Effector memory CD4-positive, alpha-beta T cell (primary cell): ENCODE data around the gene CHST15.

Experiments used
- DNase-seq, 3 donors: peaks; one replicate each; pipeline ENCODE4 v3.0.0-alpha.2; 2020
- H3K27ac ChIP-seq: 2 replicates; pipeline ENCODE4 v1.7.0; 2013; ENCODE audit warnings: mild to moderate bottlenecking, low read length, moderate library complexity; ENCODE audit not compliant: insufficient read depth, poor library complexity, severe bottlenecking
- H3K27me3 ChIP-seq: replicated peaks from 2 replicates; pipeline ENCODE4 v1.7.0; 2013; ENCODE audit warnings: mild to moderate bottlenecking, low read length; ENCODE audit not compliant: insufficient read depth, control insufficient read depth, poor library complexity, severe bottlenecking
- H3K36me3 ChIP-seq: 2 replicates; pipeline ENCODE4 v1.7.0; 2013; ENCODE audit warnings: mild to moderate bottlenecking, low read length, moderate library complexity; ENCODE audit not compliant: control insufficient read depth, insufficient read depth
- H3K4me1 ChIP-seq: 2 replicates; pipeline ENCODE4 v1.7.0; 2013; ENCODE audit warnings: low read length, mild to moderate bottlenecking; ENCODE audit not compliant: control insufficient read depth, insufficient read depth, poor library complexity, severe bottlenecking
- H3K4me3 ChIP-seq: 2 replicates; pipeline ENCODE4 v1.7.0; 2013; ENCODE audit warnings: low read length, low read depth, mild to moderate bottlenecking; ENCODE audit not compliant: insufficient read depth, poor library complexity, severe bottlenecking
- H3K9me3 ChIP-seq: 2 replicates; pipeline ENCODE4 v1.7.0; 2013; ENCODE audit warnings: mild to moderate bottlenecking, low read length, moderate library complexity; ENCODE audit not compliant: control insufficient read depth

Gene CHST15

DNA sequence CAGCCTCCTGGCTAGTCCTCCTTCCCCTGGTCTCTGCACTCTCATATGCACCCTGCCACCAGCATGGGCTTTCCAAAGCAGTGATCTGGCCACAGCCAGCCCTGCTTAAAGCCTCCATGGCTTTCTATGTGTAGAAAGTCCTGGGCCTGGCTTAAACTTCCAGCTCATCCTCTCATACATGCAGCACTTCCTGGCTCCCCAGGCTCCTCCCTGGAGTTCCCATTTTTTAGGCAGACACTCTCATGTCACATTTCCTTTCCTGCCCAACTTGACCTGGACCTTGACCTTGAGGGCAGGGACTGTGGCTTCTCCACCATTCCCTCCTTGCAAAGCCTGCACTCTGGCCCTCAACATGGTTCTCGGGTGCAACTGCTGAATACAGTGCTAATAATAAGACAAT, 79.5 kb downstream of the CHST15 start:
- H3K9me3 ChIP-seq: no peaks in the 10 kb centered on the region
- H3K27ac ChIP-seq: no peak overlapping the region
- no peak overlapping the region for H3K4me3 ChIP-seq
- DNase-seq: no peak
- no peaks in the 10 kb centered on the region for H3K36me3 ChIP-seq
- no peaks in the 10 kb centered on the region for H3K4me1 ChIP-seq
- H3K27me3 ChIP-seq: no peaks in the 10 kb centered on the region

DNA sequence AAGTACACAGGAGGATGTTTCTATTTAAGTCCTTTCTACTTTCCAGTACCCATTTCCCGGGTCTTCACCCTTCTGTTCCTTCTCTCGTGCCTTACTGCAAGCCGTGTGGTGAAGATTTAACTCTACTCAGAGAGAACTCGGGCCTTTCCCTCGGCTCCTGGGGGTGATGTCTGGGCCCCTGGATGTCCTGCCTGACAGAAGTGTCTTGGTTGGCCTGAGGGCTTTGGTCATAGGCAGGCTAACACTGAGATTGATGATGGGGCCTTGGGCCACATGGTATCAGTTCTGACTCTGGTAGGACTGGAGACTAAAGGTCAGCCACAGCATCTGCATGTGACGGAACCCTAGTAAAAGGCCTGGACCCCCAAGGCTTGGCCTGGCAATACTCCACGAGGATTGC, 80.4 kb downstream of the CHST15 start:
- Histone ChIP-seq H3K36me3 (no peaks in the 10 kb centered on the region), H3K27ac (no peak overlapping the region)
- DNase-seq: no peak

DNA sequence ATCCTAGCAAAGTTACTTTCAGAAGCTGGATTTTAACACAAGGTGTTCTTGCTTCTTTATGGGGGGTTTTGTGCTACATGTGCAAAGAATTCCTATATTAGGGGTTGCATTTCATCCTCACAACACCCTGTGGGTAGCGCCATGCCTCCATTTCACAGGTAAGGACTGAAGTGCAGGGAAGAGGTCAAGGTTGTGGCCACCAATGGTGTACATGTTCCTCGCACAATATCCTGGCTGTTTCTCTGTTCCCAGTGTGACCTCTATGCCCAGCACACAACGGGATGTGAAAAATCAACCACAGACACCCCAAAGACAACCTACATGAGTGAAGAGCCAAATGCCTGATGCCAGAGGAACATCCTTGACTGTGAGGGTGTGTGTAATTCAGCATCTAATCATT, 80.8 kb downstream of the CHST15 start:
- Histone ChIP-seq H3K4me1 (no peaks in the 10 kb centered on the region), H3K4me3 (no peak overlapping the region), H3K27me3 (no peaks in the 10 kb centered on the region), H3K9me3 (no peaks in the 10 kb centered on the region), H3K36me3 (no peaks in the 10 kb centered on the region), H3K27ac (no peak overlapping the region)
- DNase-seq: no peak

More for the DNA sequence above, 80.4 kb downstream of the CHST15 start:
- no peaks in the 10 kb centered on the region for H3K27me3 ChIP-seq
- no peak overlapping the region for H3K4me3 ChIP-seq
- no peaks in the 10 kb centered on the region for H3K9me3 ChIP-seq
- no peaks in the 10 kb centered on the region for H3K4me1 ChIP-seq

DNA sequence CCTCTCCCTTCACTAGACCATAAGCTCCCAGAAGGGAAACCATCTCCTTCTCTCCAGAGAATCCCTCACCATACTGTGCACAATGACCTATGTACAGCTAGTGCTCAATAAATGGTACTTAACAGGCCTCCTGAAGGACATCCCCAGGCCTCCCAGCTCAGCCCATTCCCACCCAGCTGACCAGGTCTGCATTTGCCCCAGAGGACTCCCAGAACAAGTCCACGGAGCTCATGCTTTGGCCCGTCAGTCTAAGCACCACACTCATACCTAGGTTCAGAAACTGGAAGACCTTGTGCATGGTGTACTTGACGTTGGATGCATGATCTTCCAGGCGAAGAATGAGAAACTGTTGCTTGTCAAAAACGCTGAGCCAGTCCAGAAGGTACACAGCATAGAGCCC, 81.3 kb downstream of the CHST15 start:
- H3K4me3 ChIP-seq: no peak overlapping the region
- no peaks in the 10 kb centered on the region for H3K36me3 ChIP-seq
- H3K4me1 ChIP-seq: no peaks in the 10 kb centered on the region
- H3K27me3 ChIP-seq: no peaks in the 10 kb centered on the region
- no peak for DNase-seq
- H3K27ac ChIP-seq: no peak overlapping the region
- H3K9me3 ChIP-seq: no peaks in the 10 kb centered on the region

GRCh38 chr10:124011464-124011863, 81.9 kb downstream of the CHST15 start:
- Histone ChIP-seq H3K9me3 (no peaks in the 10 kb centered on the region), H3K27me3 (no peaks in the 10 kb centered on the region), H3K36me3 (no peaks in the 10 kb centered on the region), H3K27ac (no peak overlapping the region), H3K4me1 (no peaks in the 10 kb centered on the region), H3K4me3 (no peak overlapping the region)
- no peak for DNase-seq

DNA sequence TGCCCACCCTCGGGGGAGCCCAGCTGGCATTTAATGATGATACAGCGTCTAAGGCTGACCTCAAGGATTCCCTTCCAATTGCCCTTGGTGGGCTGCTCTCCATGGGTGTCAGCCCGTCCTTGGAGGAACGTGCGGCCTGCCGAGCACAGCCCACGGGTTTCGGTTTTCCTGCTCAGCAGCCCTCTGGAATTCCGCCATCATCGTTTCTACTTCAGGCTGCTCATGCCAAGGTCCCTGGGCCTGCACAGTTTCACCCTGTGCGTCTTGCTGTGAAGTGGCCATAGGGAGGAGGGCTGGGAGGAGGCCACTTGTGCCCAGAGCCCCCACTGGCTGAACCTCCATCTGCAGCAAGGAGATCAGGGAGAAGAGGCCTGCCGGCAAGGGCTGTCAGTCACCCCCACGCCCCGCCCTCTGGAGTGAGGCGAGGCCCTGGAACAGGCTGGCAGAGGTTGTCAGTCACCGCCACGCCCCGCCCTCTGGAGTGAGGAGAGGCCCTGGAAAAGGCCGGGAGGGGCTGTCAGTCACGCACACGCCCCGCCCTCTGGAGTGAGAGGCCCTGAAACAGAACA, 82.8 kb downstream of the CHST15 start:
- Histone ChIP-seq H3K4me3 (no peak overlapping the region), H3K9me3 (no peaks in the 10 kb centered on the region), H3K27ac (no peak overlapping the region), H3K27me3 (no peaks in the 10 kb centered on the region), H3K36me3 (no peaks in the 10 kb centered on the region), H3K4me1 (no peaks in the 10 kb centered on the region)
- DNase-seq: no peak

DNA sequence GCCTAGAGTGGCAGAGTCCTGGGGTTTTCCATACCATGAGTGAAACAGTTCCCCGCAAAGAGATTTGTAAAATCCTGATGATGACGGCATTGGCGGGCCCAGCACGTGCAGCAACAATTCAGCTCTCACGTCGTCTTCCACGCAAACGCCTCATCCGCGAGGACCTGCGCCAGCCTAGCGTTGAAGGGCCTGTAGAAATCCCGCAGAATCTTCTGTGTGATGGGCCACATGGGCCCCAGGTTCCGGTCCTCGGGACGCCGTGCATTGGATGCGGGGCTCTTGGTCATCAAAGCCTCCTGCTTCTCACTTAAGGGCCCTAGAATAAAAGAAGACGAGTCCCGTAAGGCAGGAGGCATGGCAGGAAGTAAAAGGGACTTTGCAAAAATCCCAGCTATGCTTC, 83.4 kb downstream of the CHST15 start:
- H3K36me3 ChIP-seq: no peaks in the 10 kb centered on the region

GRCh38 chr10:124009231-124010015, 84.0 kb downstream of the CHST15 start:
- no peaks in the 10 kb centered on the region for H3K9me3 ChIP-seq
- no peaks in the 10 kb centered on the region for H3K36me3 ChIP-seq
- no peaks in the 10 kb centered on the region for H3K4me1 ChIP-seq
- H3K4me3 ChIP-seq: no peak overlapping the region
- no peak overlapping the region for H3K27ac ChIP-seq
- H3K27me3 ChIP-seq: no peaks in the 10 kb centered on the region
- no peak for DNase-seq

More for the DNA sequence above, 83.4 kb downstream of the CHST15 start:
- Histone ChIP-seq H3K4me1 (no peaks in the 10 kb centered on the region), H3K27ac (no peak overlapping the region), H3K27me3 (no peaks in the 10 kb centered on the region), H3K4me3 (no peak overlapping the region), H3K9me3 (no peaks in the 10 kb centered on the region)
- DNase-seq: no peak

DNA sequence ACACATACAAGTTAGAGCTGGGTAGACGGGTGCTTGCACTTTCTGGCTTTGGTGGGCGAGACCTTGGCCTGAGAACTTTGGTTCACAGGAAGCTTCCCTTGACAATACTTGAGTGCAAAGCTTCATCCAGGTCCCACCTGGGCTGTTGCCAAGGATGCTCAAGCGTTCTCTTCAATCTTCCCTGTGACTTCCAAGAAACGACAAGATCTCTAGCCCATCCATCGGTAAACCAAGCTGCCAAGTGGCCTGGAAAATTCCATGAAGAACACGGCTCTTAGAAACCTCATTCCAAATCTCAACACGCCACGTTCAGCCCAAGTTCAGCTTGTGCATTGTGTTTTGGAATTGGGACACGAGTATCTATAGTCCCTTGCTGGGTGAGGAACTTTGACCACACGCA, 84.7 kb downstream of the CHST15 start:
- Histone ChIP-seq H3K27me3 (no peaks in the 10 kb centered on the region), H3K27ac (no peak overlapping the region), H3K36me3 (no peaks in the 10 kb centered on the region), H3K4me3 (no peak overlapping the region), H3K9me3 (no peaks in the 10 kb centered on the region), H3K4me1 (no peaks in the 10 kb centered on the region)
- DNase-seq: no peak

DNA sequence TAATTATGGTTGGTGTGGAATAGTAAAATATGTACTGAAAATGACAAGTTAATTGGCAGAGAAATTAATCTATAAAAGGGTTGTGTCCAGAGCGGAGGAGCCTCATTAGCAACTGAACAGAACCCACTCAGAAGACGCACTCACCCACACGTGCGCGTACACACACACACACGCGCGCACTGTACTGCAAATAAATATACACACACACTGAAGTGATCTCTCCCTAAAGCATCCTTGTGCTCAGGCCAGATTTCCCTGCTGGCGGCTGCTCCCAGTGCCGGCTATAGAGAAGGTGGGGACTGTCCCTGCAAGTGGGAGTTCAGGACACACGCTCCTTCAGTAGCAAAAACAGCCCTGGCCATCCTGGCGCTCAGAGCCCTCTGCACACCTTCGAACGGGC, 85.2 kb downstream of the CHST15 start:
- H3K36me3 ChIP-seq: no peaks in the 10 kb centered on the region
- no peak for DNase-seq

More for the DNA sequence above, 85.2 kb downstream of the CHST15 start:
- Histone ChIP-seq H3K4me3 (no peak overlapping the region), H3K27ac (no peak overlapping the region), H3K4me1 (no peaks in the 10 kb centered on the region), H3K27me3 (no peaks in the 10 kb centered on the region), H3K9me3 (no peaks in the 10 kb centered on the region)
